HepG2 (cell line): Measurements from ENCODE around the gene MYADML2. TPM values are rescaled to one million over a fixed set of nuclear protein-coding genes. Genes with fewer than 3 reads are reported as not detected.

Source experiments
- AFF4 ChIP-seq: sonication (generic); formaldehyde crosslinking; IDR thresholded peaks from 2 replicates; pipeline ENCODE4 v1.4.0; 2020; ENCODE audit warnings: missing genetic modification reagents
- BORCS8-MEF2B ChIP-seq: sonication (generic); formaldehyde crosslinking; IDR thresholded peaks from 2 replicates; pipeline ENCODE4 v1.8.0; 2022; ENCODE audit warnings: mild to moderate bottlenecking, missing genetic modification reagents
- CCDC6 ChIP-seq: sonication (generic); formaldehyde crosslinking; IDR thresholded peaks from 2 replicates; pipeline ENCODE4 v1.8.1; 2022; ENCODE audit warnings: mild to moderate bottlenecking, missing genetic modification reagents, moderate library complexity
- CREB1 ChIP-seq, 2 experiments: fragments of 450-650 bp in 1 of 2; IDR thresholded peaks; 2 replicates each; pipeline ENCODE4 v1.6.1; 2016 to 2017; ENCODE audit warnings: control low read depth in 1 of 2, mild to moderate bottlenecking in 1 of 2, missing compliant biosample characterization in 1 of 2, missing genetic modification characterization in 1 of 2
- DMAP1 ChIP-seq: IDR thresholded peaks from 2 replicates; pipeline ENCODE4 v1.6.1; 2016
- HNRNPUL1 ChIP-seq: fragments of 200-400 bp; formaldehyde crosslinking; IDR thresholded peaks from 2 replicates; pipeline ENCODE4 v1.6.1; 2017; ENCODE audit warnings: low read depth, mild to moderate bottlenecking, low read length, moderate library complexity
- KMT2A ChIP-seq: sonication (generic); formaldehyde crosslinking; IDR thresholded peaks from 2 replicates; pipeline ENCODE4 v1.4.0; 2020; ENCODE audit warnings: missing genetic modification reagents
- MATR3 ChIP-seq: sonication (generic); formaldehyde crosslinking; IDR thresholded peaks from 2 replicates; pipeline ENCODE4 v1.4.0; 2020; ENCODE audit warnings: missing genetic modification reagents
- PAWR ChIP-seq: sonication (generic); formaldehyde crosslinking; IDR thresholded peaks from 2 replicates; pipeline ENCODE4 v1.4.0; 2020; ENCODE audit warnings: missing genetic modification reagents, mild to moderate bottlenecking, borderline replicate concordance
- ZNF503 ChIP-seq: sonication (generic); formaldehyde crosslinking; IDR thresholded peaks from 2 replicates; pipeline ENCODE4 v1.4.0; 2020; ENCODE audit warnings: missing genetic modification reagents
- ZNF570 ChIP-seq: sonication (generic); formaldehyde crosslinking; IDR thresholded peaks from 2 replicates; pipeline ENCODE4 v1.4.0; 2020; ENCODE audit warnings: mild to moderate bottlenecking, missing genetic modification reagents, borderline replicate concordance
- polyA plus RNA-seq, 8 experiments: library from polyadenylated mRNA; depleted of rRNA in 3 of 8; stranded (reverse) in 7 of 8; unstranded in 1 of 8; fragments of >200 nt; fragmentation: Illumina TruSeq in 4 of 8; extraction: Trizol in 4 of 8; gene quantifications; 2 replicates each; pipeline versions ENCODE4 v1.2.1 to v1.2.3, GENCODE V29; 2011 to 2016; ENCODE audit warnings: low read depth in 4 of 8, missing spikeins in 1 of 8, mixed read lengths in 1 of 8; ENCODE audit not compliant: insufficient read depth in 1 of 8
- total RNA-seq, 5 experiments: library from RNA; depleted of rRNA; stranded (reverse); fragments of >200 nt; fragmentation: Illumina TruSeq; extraction: Trizol; gene quantifications; 2 replicates each; pipeline ENCODE4 v1.2.3, GENCODE V29; 2016; ENCODE audit warnings: low read depth in 1 of 5
- TF ChIP-seq, protein P1 (sequence below): sonication (generic); formaldehyde crosslinking; IDR thresholded peaks from 2 replicates; pipeline ENCODE4 v1.4.0; 2020; ENCODE audit warnings: mild to moderate bottlenecking, missing genetic modification reagents
- TF ChIP-seq, protein P2 (sequence below): sonication (generic); formaldehyde crosslinking; IDR thresholded peaks from 2 replicates; pipeline ENCODE4 v1.8.1; 2022; ENCODE audit warnings: low read depth, mild to moderate bottlenecking, missing genetic modification reagents
- TF ChIP-seq, protein P3 (sequence below): sonication (generic); formaldehyde crosslinking; IDR thresholded peaks from 2 replicates; pipeline ENCODE4 v1.4.0; 2020; ENCODE audit warnings: mild to moderate bottlenecking, low read depth, missing genetic modification reagents
- TF ChIP-seq, protein P4 (sequence below): sonication (generic); formaldehyde crosslinking; IDR thresholded peaks from 2 replicates; pipeline ENCODE4 v1.5.0; 2020; ENCODE audit warnings: missing genetic modification reagents, mild to moderate bottlenecking, borderline replicate concordance

MYADML2 gene
- total and polyA plus RNA-seq, 2 of the 13 experiments (the other 11 are each of a cell fraction or from before 2014, with no cell fraction given) = not detected

- TF ChIP-seq, protein P1, sequence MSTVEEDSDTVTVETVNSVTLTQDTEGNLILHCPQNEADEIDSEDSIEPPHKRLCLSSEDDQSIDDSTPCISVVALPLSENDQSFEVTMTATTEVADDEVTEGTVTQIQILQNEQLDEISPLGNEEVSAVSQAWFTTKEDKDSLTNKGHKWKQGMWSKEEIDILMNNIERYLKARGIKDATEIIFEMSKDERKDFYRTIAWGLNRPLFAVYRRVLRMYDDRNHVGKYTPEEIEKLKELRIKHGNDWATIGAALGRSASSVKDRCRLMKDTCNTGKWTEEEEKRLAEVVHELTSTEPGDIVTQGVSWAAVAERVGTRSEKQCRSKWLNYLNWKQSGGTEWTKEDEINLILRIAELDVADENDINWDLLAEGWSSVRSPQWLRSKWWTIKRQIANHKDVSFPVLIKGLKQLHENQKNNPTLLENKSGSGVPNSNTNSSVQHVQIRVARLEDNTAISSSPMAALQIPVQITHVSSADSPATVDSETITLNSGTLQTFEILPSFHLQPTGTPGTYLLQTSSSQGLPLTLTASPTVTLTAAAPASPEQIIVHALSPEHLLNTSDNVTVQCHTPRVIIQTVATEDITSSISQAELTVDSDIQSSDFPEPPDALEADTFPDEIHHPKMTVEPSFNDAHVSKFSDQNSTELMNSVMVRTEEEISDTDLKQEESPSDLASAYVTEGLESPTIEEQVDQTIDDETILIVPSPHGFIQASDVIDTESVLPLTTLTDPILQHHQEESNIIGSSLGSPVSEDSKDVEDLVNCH (CRISPR knock-in tag) = no peak
- no peak for TF ChIP-seq HNRNPUL1
- no peak for TF ChIP-seq ZNF570 (CRISPR knock-in tag)
- no peak; the same call in 1 of the 2 replicates for TF ChIP-seq DMAP1 (CRISPR knock-in tag)
- no peak for TF ChIP-seq CREB1 (IDR thresholded peaks at IDR 0.05)
- TF ChIP-seq CREB1 (CRISPR knock-in tag; IDR thresholded peaks at IDR 0.05) = no peak
- peak; percentile 21; the same call in 1 of the 2 replicates for TF ChIP-seq CCDC6 (CRISPR knock-in tag)
- TF ChIP-seq BORCS8-MEF2B (CRISPR knock-in tag) = peak; percentile 77
- TF ChIP-seq, protein P2, sequence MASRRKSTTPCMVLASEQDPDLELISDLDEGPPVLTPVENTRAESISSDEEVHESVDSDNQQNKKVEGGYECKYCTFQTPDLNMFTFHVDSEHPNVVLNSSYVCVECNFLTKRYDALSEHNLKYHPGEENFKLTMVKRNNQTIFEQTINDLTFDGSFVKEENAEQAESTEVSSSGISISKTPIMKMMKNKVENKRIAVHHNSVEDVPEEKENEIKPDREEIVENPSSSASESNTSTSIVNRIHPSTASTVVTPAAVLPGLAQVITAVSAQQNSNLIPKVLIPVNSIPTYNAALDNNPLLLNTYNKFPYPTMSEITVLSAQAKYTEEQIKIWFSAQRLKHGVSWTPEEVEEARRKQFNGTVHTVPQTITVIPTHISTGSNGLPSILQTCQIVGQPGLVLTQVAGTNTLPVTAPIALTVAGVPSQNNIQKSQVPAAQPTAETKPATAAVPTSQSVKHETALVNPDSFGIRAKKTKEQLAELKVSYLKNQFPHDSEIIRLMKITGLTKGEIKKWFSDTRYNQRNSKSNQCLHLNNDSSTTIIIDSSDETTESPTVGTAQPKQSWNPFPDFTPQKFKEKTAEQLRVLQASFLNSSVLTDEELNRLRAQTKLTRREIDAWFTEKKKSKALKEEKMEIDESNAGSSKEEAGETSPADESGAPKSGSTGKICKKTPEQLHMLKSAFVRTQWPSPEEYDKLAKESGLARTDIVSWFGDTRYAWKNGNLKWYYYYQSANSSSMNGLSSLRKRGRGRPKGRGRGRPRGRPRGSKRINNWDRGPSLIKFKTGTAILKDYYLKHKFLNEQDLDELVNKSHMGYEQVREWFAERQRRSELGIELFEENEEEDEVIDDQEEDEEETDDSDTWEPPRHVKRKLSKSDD = peak; percentile 76; the same call in 1 of the 2 replicates
- no peak for TF ChIP-seq ZNF503
- TF ChIP-seq KMT2A (CRISPR knock-in tag) = peak; percentile 22; the same call in 1 of the 2 replicates
- no peak for TF ChIP-seq PAWR (CRISPR knock-in tag)
- TF ChIP-seq, protein P3, sequence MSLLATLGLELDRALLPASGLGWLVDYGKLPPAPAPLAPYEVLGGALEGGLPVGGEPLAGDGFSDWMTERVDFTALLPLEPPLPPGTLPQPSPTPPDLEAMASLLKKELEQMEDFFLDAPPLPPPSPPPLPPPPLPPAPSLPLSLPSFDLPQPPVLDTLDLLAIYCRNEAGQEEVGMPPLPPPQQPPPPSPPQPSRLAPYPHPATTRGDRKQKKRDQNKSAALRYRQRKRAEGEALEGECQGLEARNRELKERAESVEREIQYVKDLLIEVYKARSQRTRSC (CRISPR knock-in tag) = no peak; the same call in 1 of the 2 replicates
- TF ChIP-seq, protein P4, sequence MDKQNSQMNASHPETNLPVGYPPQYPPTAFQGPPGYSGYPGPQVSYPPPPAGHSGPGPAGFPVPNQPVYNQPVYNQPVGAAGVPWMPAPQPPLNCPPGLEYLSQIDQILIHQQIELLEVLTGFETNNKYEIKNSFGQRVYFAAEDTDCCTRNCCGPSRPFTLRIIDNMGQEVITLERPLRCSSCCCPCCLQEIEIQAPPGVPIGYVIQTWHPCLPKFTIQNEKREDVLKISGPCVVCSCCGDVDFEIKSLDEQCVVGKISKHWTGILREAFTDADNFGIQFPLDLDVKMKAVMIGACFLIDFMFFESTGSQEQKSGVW (CRISPR knock-in tag) = no peak
- no peak for TF ChIP-seq MATR3 (CRISPR knock-in tag)
- peak; percentile 98; the same call in 1 of the 2 replicates for TF ChIP-seq AFF4 (CRISPR knock-in tag)
These were observed 46.9 kb upstream of the MYADML2 start (continued) for GRCh38 chr17:81993729-81994592.
